K562 (cell line): ENCODE data around the gene CHD3. TPM values are rescaled to one million over a fixed set of nuclear protein-coding genes. Genes with fewer than 3 reads are reported as not detected.

Experiments
- HDAC3 ChIP-seq: fragments of 450-650 bp; IDR thresholded peaks from 2 replicates; pipeline ENCODE4 v1.6.1; 2018; ENCODE audit warnings: borderline replicate concordance, mild to moderate bottlenecking, moderate library complexity; ENCODE audit not compliant: partially characterized antibody
- MIER1 ChIP-seq: fragments of 450-650 bp; IDR thresholded peaks from 2 replicates; pipeline ENCODE4 v1.6.1; 2016; ENCODE audit warnings: antibody characterized with exemption, mild to moderate bottlenecking, low read depth
- RBBP5 ChIP-seq: fragments of 200-600 bp; sonication (generic); IDR thresholded peaks from 2 replicates; pipeline ENCODE4 v1.6.1; 2012; ENCODE audit warnings: borderline replicate concordance, mild to moderate bottlenecking, low read length, control low read depth, inconsistent platforms; ENCODE audit not compliant: insufficient read depth, poor library complexity, severe bottlenecking
- ZBTB40 ChIP-seq, 2 experiments: fragments of 450-650 bp in 1 of 2; sonication (generic) in 1 of 2; formaldehyde crosslinking in 1 of 2; IDR thresholded peaks; 2 replicates each; pipeline versions ENCODE4 v1.7.1 to v1.9.0; 2016 to 2022; ENCODE audit warnings: inconsistent platforms in 1 of 2, mild to moderate bottlenecking in 1 of 2, missing genetic modification reagents in 1 of 2
- ZNF324 ChIP-seq: fragments of 250-450 bp; sonication (Bioruptor Pico); IDR thresholded peaks from 2 replicates; pipeline ENCODE4 v1.4.0; 2020; ENCODE audit warnings: mild to moderate bottlenecking
- polyA plus RNA-seq, 8 experiments: library from polyadenylated mRNA; depleted of rRNA in 4 of 8; stranded (reverse) in 5 of 8; unstranded in 3 of 8; fragments of >200 nt; fragmentation: Nextera tagmentation in 2 of 8; fragmentation: Illumina TruSeq in 1 of 8; extraction: Ambion mirVana in 2 of 8; extraction: Trizol in 1 of 8; gene quantifications; 2 replicates each; pipeline versions ENCODE4 v1.2.1 to v1.2.3, GENCODE V29; 2011 to 2014; ENCODE audit warnings: inconsistent platforms in 1 of 8, missing spikeins in 1 of 8
- total RNA-seq, 7 experiments: library from RNA; depleted of rRNA in 6 of 7; stranded (reverse); fragments of >200 nt in 6 of 7; fragmentation: Illumina TruSeq in 2 of 7; extraction: Trizol in 2 of 7; gene quantifications; 2 replicates each; pipeline versions ENCODE4 v1.2.1 to v1.2.3, GENCODE V29; 2011 to 2021; ENCODE audit warnings: low replicate concordance in 1 of 7
- TF ChIP-seq, protein P1 (sequence below), 2 experiments: fragments of 450-650 bp; IDR thresholded peaks; 2 replicates each; pipeline ENCODE4 v1.6.1; 2016; ENCODE audit warnings: mild to moderate bottlenecking in 2 of 2, borderline replicate concordance in 1 of 2, low read depth in 1 of 2, moderate library complexity in 1 of 2

Gene CHD3
- total and polyA plus RNA-seq, 9 of the 15 experiments (the other 6 are each of a cell fraction or from before 2014, with no cell fraction given) = 0.39 to 38.2 (median 21.2) TPM

DNA sequence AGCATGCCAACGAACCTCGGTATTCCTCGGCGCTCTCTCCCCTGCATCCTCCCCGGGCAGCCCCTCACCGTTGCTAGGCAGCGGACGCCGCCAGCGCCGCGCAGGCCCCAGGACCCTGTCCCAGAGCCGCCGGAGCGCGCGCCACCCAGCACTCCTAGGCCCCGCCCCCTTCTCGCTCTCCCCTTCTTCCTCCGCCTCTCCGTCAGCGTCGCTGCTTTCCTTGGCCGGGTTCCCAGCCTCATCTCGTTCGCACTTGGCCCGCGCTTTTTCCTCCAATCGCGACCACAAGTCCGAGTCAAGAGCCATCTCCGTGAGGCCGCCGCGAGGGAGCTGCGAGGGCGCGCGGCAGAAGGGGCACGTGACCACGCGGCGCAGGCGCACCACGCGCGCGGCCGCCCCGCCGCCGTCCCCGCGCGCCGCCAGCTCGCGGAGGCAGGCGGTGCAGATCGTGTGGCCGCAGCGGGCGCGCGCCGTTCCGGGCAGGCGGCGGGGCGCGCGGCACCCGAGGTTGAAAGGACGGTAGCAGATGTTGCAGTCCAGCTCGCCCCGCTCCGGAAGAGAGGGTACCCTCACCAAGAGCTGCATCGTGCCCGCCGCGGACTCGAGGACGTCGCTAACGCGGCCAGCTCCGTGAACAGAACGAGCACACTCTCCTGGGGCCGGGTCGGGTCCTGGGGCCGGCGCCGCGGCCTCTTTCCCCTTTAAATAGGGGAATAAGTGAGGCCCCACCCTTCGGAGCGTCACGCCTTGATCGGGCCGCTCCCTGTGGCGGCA lies 27.2 kb downstream of the CHD3 start, which contains the start of gene RNF227 (continued):
- TF ChIP-seq ZBTB40 (IDR thresholded peaks at IDR 0.05) = no peak
- TF ChIP-seq ZBTB40 (CRISPR knock-in tag; IDR thresholded peaks at IDR 0.05) = no peak
- peak; percentile 57 for TF ChIP-seq RBBP5
- TF ChIP-seq MIER1 = no peak
- no peak for TF ChIP-seq ZNF324
- TF ChIP-seq, protein P1, sequence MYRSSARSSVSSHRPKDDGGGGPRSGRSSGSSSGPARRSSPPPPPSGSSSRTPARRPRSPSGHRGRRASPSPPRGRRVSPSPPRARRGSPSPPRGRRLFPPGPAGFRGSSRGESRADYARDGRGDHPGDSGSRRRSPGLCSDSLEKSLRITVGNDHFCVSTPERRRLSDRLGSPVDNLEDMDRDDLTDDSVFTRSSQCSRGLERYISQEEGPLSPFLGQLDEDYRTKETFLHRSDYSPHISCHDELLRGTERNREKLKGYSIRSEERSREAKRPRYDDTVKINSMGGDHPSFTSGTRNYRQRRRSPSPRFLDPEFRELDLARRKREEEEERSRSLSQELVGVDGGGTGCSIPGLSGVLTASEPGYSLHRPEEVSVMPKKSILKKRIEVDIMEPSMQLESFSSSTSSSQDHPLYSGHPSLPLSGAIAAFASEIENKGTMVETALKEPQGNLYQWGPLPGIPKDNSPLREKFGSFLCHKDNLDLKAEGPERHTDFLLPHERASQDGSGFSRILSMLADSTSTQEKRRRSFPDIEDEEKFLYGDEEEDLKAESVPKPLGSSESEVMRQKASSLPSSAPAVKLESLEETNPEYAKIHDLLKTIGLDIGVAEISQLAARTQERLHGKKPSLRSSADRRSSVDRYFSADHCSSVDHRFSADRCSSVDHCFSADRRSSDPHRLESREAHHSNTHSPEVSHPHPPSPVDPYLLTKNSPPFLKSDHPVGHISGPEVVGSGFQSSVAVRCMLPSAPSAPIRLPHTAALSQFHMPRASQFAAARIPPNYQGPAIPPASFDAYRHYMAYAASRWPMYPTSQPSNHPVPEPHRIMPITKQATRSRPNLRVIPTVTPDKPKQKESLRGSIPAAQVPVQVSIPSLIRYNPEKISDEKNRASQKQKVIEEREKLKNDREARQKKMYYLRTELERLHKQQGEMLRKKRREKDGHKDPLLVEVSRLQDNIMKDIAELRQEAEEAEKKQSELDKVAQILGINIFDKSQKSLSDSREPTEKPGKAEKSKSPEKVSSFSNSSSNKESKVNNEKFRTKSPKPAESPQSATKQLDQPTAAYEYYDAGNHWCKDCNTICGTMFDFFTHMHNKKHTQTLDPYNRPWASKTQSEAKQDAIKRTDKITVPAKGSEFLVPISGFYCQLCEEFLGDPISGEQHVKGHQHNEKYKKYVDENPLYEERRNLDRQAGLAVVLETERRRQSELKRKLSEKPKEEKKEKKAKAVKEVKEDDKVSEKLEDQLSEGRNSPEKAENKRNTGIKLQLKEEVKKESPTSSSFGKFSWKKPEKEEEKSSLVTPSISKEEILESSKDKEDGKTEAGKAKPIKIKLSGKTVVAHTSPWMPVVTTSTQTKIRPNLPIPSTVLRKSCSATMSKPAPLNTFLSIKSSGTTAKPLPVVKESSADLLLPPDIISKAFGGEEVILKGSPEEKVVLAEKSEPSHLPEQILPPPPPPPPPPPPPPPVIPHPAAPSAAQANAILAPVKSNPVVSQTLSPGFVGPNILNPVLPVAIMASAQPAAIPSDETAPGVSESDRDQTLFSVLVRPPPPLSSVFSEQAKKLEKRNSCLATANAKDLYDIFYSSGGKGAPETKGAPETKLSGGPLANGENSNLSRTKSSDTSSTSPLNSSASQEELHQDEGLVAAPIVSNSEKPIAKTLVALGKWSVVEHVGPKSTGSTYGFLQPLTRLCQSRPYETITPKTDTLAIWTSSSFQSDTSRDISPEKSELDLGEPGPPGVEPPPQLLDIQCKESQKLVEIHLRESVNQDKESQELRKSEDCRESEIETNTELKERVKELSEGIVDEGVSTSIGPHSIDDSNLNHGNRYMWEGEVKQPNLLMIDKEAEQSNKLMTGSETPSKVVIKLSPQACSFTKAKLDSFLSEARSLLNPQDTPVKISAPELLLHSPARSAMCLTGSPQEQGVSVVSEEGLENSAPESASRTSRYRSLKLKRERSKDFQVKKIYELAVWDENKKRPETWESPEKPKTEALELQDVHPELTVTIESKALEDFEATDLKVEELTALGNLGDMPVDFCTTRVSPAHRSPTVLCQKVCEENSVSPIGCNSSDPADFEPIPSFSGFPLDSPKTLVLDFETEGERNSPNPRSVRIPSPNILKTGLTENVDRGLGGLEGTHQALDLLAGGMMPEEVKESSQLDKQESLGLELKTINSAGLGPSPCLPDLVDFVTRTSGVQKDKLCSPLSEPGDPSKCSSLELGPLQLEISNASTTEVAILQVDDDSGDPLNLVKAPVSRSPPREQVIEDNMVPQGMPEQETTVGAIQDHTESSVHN (IDR thresholded peaks at IDR 0.05; ENCODE audit: borderline replicate concordance in 1 of 2, low read depth in 1 of 2) = no peak
- no peak for TF ChIP-seq HDAC3
